Endothelial cell of umbilical vein (primary cell): ENCODE results near the gene PAX5.

Experiments used
- EZH2 ChIP-seq: IDR thresholded peaks from 2 replicates; pipeline ENCODE4 v1.6.1; 2012; ENCODE audit warnings: borderline replicate concordance, low read depth, mild to moderate bottlenecking, moderate library complexity, low read length, inconsistent platforms; ENCODE audit not compliant: severe bottlenecking
- POLR2A ChIP-seq: IDR thresholded peaks from 2 replicates; pipeline ENCODE4 v1.6.1; 2012; ENCODE audit warnings: low read depth, mild to moderate bottlenecking, control low read depth, low read length
- TF ChIP-seq, protein P1 (sequence below), 2 donors: IDR thresholded peaks; 1 replicate in 1 of 2; 2 replicates in 1 of 2; pipeline ENCODE4 v1.5.1; 2011; ENCODE audit warnings: low read length in 2 of 2, mild to moderate bottlenecking in 2 of 2, moderate library complexity in 2 of 2, control low read depth in 1 of 2, inconsistent platforms in 1 of 2, low read depth in 1 of 2; ENCODE audit not compliant: insufficient read depth in 1 of 2; ENCODE audit errors: extremely low read depth in 1 of 2

DNA sequence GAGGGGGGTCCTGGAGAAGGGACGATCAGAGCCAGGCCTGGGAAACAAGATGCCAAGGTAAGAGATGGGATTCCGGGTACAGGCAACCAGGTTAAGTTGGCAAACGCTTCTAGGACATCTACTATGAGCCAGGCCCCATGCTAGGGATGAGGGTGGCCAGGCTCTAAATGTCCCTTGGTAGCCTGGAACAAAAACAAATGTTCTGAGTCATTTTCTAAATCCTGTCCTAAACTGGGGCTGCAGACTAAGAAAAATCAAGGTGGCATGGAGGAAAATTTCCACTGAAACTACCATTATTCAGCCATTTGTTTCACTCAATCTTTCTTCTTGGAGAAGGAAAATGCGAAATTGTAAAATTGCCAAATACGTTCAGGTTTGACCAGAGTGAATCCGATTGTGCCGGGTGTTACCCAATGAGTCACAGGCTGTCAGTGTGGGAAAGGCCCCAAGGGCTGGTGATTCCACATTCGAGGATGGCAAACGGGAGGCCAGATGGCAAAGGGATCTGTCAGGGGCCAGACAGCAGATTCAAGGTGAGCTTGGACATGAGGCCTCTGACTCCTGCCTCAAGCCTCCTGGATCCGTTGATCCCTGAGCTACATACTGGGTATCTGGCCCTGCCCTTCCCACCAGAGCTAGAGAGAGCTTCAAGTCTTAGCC is 57.6 kb downstream of the PAX5 start:
- TF ChIP-seq, protein P1, sequence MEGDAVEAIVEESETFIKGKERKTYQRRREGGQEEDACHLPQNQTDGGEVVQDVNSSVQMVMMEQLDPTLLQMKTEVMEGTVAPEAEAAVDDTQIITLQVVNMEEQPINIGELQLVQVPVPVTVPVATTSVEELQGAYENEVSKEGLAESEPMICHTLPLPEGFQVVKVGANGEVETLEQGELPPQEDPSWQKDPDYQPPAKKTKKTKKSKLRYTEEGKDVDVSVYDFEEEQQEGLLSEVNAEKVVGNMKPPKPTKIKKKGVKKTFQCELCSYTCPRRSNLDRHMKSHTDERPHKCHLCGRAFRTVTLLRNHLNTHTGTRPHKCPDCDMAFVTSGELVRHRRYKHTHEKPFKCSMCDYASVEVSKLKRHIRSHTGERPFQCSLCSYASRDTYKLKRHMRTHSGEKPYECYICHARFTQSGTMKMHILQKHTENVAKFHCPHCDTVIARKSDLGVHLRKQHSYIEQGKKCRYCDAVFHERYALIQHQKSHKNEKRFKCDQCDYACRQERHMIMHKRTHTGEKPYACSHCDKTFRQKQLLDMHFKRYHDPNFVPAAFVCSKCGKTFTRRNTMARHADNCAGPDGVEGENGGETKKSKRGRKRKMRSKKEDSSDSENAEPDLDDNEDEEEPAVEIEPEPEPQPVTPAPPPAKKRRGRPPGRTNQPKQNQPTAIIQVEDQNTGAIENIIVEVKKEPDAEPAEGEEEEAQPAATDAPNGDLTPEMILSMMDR (IDR thresholded peaks at IDR 0.05; ENCODE audit: extremely low read depth in 1 of 2, insufficient read depth in 1 of 2, low read depth in 1 of 2, low read length in 2 of 2), result no peak
- TF ChIP-seq EZH2 (no peak), POLR2A (no peak)
